ENCODE measurements around the gene DCLK1.

DNA sequence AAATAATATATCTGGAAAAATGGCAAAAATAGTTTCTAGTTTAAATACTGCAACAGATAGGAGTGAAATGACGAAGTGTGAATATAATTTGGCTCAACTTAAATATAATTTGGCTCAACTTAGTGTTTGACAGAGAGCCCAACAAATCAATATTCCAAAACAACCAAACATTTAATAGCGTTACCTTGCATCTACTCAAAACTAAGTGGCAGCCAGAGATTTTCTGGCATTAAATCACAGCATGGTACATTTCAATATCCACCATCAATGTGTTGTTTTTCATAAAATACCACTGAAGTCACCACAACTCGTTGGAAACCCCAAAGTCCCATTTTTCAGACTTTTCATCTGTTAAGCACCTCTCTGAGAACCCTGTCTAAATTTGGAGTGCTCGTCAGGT is 69.6 kb downstream of the DCLK1 start:
- TF ChIP-seq POLR2A (IDR thresholded peaks at IDR 0.05; ENCODE audit: low read length) (no peak), GATA1 (IDR thresholded peaks at IDR 0.05; ENCODE audit: low read depth, low read length) (no peak)

Measured in erythroblast (primary cell).